A549 (cell line): Measurements from ENCODE around the gene RAPGEF6. TPM values are rescaled to one million over a fixed set of nuclear protein-coding genes. Genes with fewer than 3 reads are reported as not detected.

Experiments
- ATAC-seq, 2 experiments: fragments of 200-7000 bp in 1 of 2; fragments of >200 bp in 1 of 2; cut with Nextera tagmentation in 1 of 2; cut with Tn5 transposase in 1 of 2; 3 replicates each; pipeline versions ENCODE4 v1.8.0 to v1.9.1; 2018 to 2020; ENCODE audit warnings: mild to moderate bottlenecking in 1 of 2, moderate library complexity in 1 of 2
- CTCF ChIA-PET: fragments of 300-600 bp; sonication (Branson Sonifier 250); formaldehyde crosslinking; extraction: SDS; loops from one replicate; lab custom pipeline; 2021; ENCODE audit warnings: antibody characterized with exemption, inconsistent platforms; lab: Yijun Ruan, JAX
- POLR2A ChIA-PET: fragments of 350-600 bp; formaldehyde crosslinking; extraction: SDS; loops from one replicate; lab custom pipeline; 2021; ENCODE audit warnings: antibody characterized with exemption, inconsistent platforms; lab: Yijun Ruan, JAX
- DNase-seq, 2 experiments: peaks; one replicate each; pipeline versions ENCODE4 v3.0.0 to v3.0.0-alpha.2; 2011 to 2016; ENCODE audit warnings: low read depth in 1 of 2, low spot score in 1 of 2
- FAIRE-seq: peaks from 2 replicates; lab custom pipeline; 2011; peaks lifted over from hg19 to GRCh38; lab: Jason Lieb, UNC
- H3K27ac ChIP-seq, 2 experiments: fragments of >200 bp; sonication (Bioruptor Twin); formaldehyde crosslinking; 3 replicates each; pipeline ENCODE4 v1.5.1; 2016 to 2017
- H3K4me1 ChIP-seq: fragments of >200 bp; sonication (Bioruptor Twin); formaldehyde crosslinking; 3 replicates; pipeline ENCODE4 v1.6.1; 2016
- H3K4me2 ChIP-seq: fragments of >200 bp; sonication (Bioruptor Twin); formaldehyde crosslinking; 3 replicates; pipeline ENCODE4 v1.6.1; 2016
- H3K4me3 ChIP-seq: fragments of >200 bp; sonication (Bioruptor Twin); formaldehyde crosslinking; 3 replicates; pipeline ENCODE4 v1.5.1; 2016
- H3K9me3 ChIP-seq: fragments of >200 bp; sonication (Bioruptor Twin); formaldehyde crosslinking; 3 replicates; pipeline ENCODE4 v1.6.1; 2016
- ATOH8 ChIP-seq: fragments of 250-450 bp; sonication (Bioruptor Pico); IDR thresholded peaks from 2 replicates; pipeline ENCODE4 v1.5.0; 2020; ENCODE audit warnings: low read depth, mild to moderate bottlenecking, moderate library complexity
- BCL3 ChIP-seq: fragments of >200 bp; sonication (Bioruptor Twin); formaldehyde crosslinking; IDR thresholded peaks from 3 replicates; pipeline ENCODE4 v1.6.1; 2016
- BHLHE40 ChIP-seq: IDR thresholded peaks from 2 replicates; pipeline ENCODE4 v1.6.1; 2012; ENCODE audit warnings: low read depth, low read length, inconsistent platforms
- CBX8 ChIP-seq: fragments of 200-600 bp; sonication (generic); IDR thresholded peaks from 2 replicates; pipeline ENCODE4 v1.6.1; 2016
- CTCF ChIP-seq: fragments of >200 bp; sonication (Bioruptor Twin); formaldehyde crosslinking; IDR thresholded peaks from 3 replicates; pipeline ENCODE4 v1.5.1; 2016
- EHF ChIP-seq: fragments of 250-450 bp; sonication (Bioruptor Pico); IDR thresholded peaks from 2 replicates; pipeline ENCODE4 v1.5.0; 2020; ENCODE audit warnings: mild to moderate bottlenecking
- ELK1 ChIP-seq: fragments of 150-350 bp; IDR thresholded peaks from 2 replicates; pipeline ENCODE4 v1.6.1; 2014; ENCODE audit warnings: low read depth, mild to moderate bottlenecking, low read length
- FOSL2 ChIP-seq, 2 experiments: fragments of 450-650 bp in 1 of 2; fragments of >200 bp in 1 of 2; sonication (Bioruptor Twin) in 1 of 2; formaldehyde crosslinking; IDR thresholded peaks; 2 replicates each; pipeline versions ENCODE4 v1.5.0 to v1.6.1; 2016 to 2020; ENCODE audit warnings: mild to moderate bottlenecking in 1 of 2, moderate library complexity in 1 of 2
- GATA3 ChIP-seq: IDR thresholded peaks from 2 replicates; pipeline ENCODE4 v1.6.1; 2012; ENCODE audit warnings: borderline replicate concordance
- HEYL ChIP-seq: fragments of 250-450 bp; sonication (Bioruptor Pico); IDR thresholded peaks from 2 replicates; pipeline ENCODE4 v1.8.0; 2021; ENCODE audit warnings: mild to moderate bottlenecking, moderate library complexity
- HMGXB4 ChIP-seq: fragments of 250-450 bp; sonication (Bioruptor Pico); IDR thresholded peaks from 2 replicates; pipeline ENCODE4 v1.5.0; 2021; ENCODE audit warnings: mild to moderate bottlenecking, moderate library complexity, borderline replicate concordance
- JUN ChIP-seq, 2 experiments: fragments of >200 bp; sonication (Bioruptor Twin); formaldehyde crosslinking; IDR thresholded peaks; 2 replicates in 1 of 2; 3 replicates in 1 of 2; pipeline ENCODE4 v1.6.1; 2016 to 2017
- JUNB ChIP-seq: fragments of >200 bp; sonication (Bioruptor Twin); formaldehyde crosslinking; IDR thresholded peaks from 2 replicates; pipeline ENCODE4 v1.6.1; 2016
- MYC ChIP-seq: IDR thresholded peaks from 2 replicates; pipeline ENCODE4 v1.6.1; 2012; ENCODE audit warnings: mild to moderate bottlenecking, inconsistent platforms, low read length, improper control_type of control experiment, borderline replicate concordance
- NPAS2 ChIP-seq: fragments of 250-450 bp; sonication (Bioruptor Pico); IDR thresholded peaks from 2 replicates; pipeline ENCODE4 v1.8.0; 2022; ENCODE audit warnings: mild to moderate bottlenecking, moderate library complexity, borderline replicate concordance
- PBX3 ChIP-seq: IDR thresholded peaks from 2 replicates; pipeline ENCODE4 v1.6.1; 2012
- RARB ChIP-seq: fragments of 250-450 bp; sonication (Bioruptor Pico); IDR thresholded peaks from 2 replicates; pipeline ENCODE4 v1.8.0; 2021; ENCODE audit warnings: mild to moderate bottlenecking, moderate library complexity
- RNF2 ChIP-seq: fragments of 200-600 bp; sonication (generic); IDR thresholded peaks from 2 replicates; pipeline ENCODE4 v1.6.1; 2016; ENCODE audit warnings: low read depth, mild to moderate bottlenecking, antibody characterized with exemption, moderate library complexity, borderline replicate concordance
- SMC3 ChIP-seq: fragments of >200 bp; sonication (Bioruptor Twin); formaldehyde crosslinking; IDR thresholded peaks from 3 replicates; pipeline ENCODE4 v1.6.1; 2018; ENCODE audit warnings: inconsistent platforms
- TFCP2L1 ChIP-seq: fragments of 250-450 bp; sonication (Bioruptor Pico); IDR thresholded peaks from 2 replicates; pipeline ENCODE4 v1.5.0; 2021; ENCODE audit warnings: mild to moderate bottlenecking
- TP53 ChIP-seq: fragments of 250-450 bp; sonication (Bioruptor Pico); IDR thresholded peaks from 2 replicates; pipeline ENCODE4 v1.5.0; 2021; ENCODE audit warnings: mild to moderate bottlenecking, moderate library complexity
- ZC3H11A ChIP-seq: fragments of 450-650 bp; IDR thresholded peaks from 2 replicates; pipeline ENCODE4 v1.6.1; 2014; ENCODE audit warnings: antibody characterized with exemption, mild to moderate bottlenecking
- ZSCAN20 ChIP-seq: fragments of 250-450 bp; sonication (Bioruptor Pico); IDR thresholded peaks from 2 replicates; pipeline ENCODE4 v1.8.0; 2022; ENCODE audit warnings: mild to moderate bottlenecking, moderate library complexity
- WGBS: methylation state at CpG from one replicate; pipeline ENCODE4 v1.1.6; 2017; ENCODE audit errors: missing lambda C conversion rate; 5-methylcytosine and 5-hydroxymethylcytosine counted together
- polyA plus RNA-seq, 4 experiments: library from polyadenylated mRNA; depleted of rRNA in 3 of 4; stranded (reverse); fragments of >200 nt; fragmentation: RNase III in 1 of 4; extraction: RNeasy Plus Mini Kit Qiagen cat#74134 plus additional on column Dnase treatment in 1 of 4; gene quantifications; 2 replicates in 3 of 4; 3 replicates in 1 of 4; pipeline ENCODE4 v1.2.3, GENCODE V29; 2011 to 2017

The RAPGEF6 gene
- polyA plus RNA-seq, 2 of the 4 experiments (the other 2 are of a cell fraction) = 5.9 to 15.2 TPM

- no peak overlapping the region for H3K27ac ChIP-seq
- POLR2A ChIA-PET = interaction anchor here (0.8 kb wide), 1 partner anchor 11 kb away, joined by 3 read pairs; no protein-coding TSS in a partner anchor
- CTCF ChIA-PET = interaction anchor here (1.1 kb wide), 1 partner anchor 361 kb away, joined by 3 read pairs; no protein-coding TSS in a partner anchor
- WGBS = 88% methylated on average over 10 of the region's 10 CpGs
- no peaks in the 10 kb centered on the region for H3K9me3 ChIP-seq
- H3K4me2 ChIP-seq = no peak overlapping the region
- H3K4me1 ChIP-seq = peaks cover 3% of the 10 kb centered on the region; the same call in 1 of the 3 replicates
- DNase-seq (no peak), FAIRE-seq (no peak), ATAC-seq (no peak)
- TF ChIP-seq PBX3 (no peak), HMGXB4 (CRISPR knock-in tag) (no peak), CBX8 (no peak)
- no peak overlapping the region for H3K4me3 ChIP-seq
Measured at GRCh38 chr5:131647048-131647769, 12.2 kb upstream of the RAPGEF6 start.

- POLR2A ChIA-PET = interaction anchor here (0.7 kb wide), 1 partner anchor 152 kb away, joined by 3 read pairs; the partner anchor contains the start of gene FNIP1
- no peak for DNase-seq
- 93% methylated on average over 7 of the region's 7 CpGs for WGBS
- Histone ChIP-seq H3K9me3 (no peaks in the 10 kb centered on the region), H3K4me1 (peaks cover 3% of the 10 kb centered on the region; the same call in 1 of the 3 replicates), H3K27ac (no peak overlapping the region)
- no peak for FAIRE-seq
- TF ChIP-seq ZC3H11A = no peak
- TF ChIP-seq BHLHE40 = no peak
- TF ChIP-seq GATA3 = no peak
- no peak for TF ChIP-seq JUN (IDR thresholded peaks at IDR 0.05)
- TF ChIP-seq BCL3 = no peak
- no peak for TF ChIP-seq CTCF
- no peak for TF ChIP-seq SMC3
- no peak for TF ChIP-seq RARB (CRISPR knock-in tag)
- TF ChIP-seq JUNB = no peak
- no peak for TF ChIP-seq TFCP2L1 (CRISPR knock-in tag)
- no peak for TF ChIP-seq ELK1
- no peak for TF ChIP-seq EHF (CRISPR knock-in tag)
- TF ChIP-seq RNF2 = no peak
- TF ChIP-seq HEYL (CRISPR knock-in tag) = no peak
- no peak for TF ChIP-seq NPAS2 (CRISPR knock-in tag)
- no peak for TF ChIP-seq TP53 (CRISPR knock-in tag)
- TF ChIP-seq ZSCAN20 = no peak
- TF ChIP-seq ATOH8 (CRISPR knock-in tag) = no peak
- no peak for TF ChIP-seq MYC
- no peak for TF ChIP-seq FOSL2 (IDR thresholded peaks at IDR 0.05)
- no peak for TF ChIP-seq FOSL2 (CRISPR knock-in tag; IDR thresholded peaks at IDR 0.05)
- TF ChIP-seq, all 56 proteins: peak for 0
- ATAC-seq = no peak
- CTCF ChIA-PET = interaction anchor here (0.6 to 1.0 kb wide), 2 partner anchors 55 to 790 kb away, joined by 3 to 4 read pairs; no protein-coding TSS in a partner anchor
- H3K4me2 ChIP-seq = no peak overlapping the region
- H3K4me3 ChIP-seq = no peak overlapping the region
Measured at GRCh38 chr5:131644822-131645221, 9.8 kb upstream of the RAPGEF6 start.
